CD4-positive, alpha-beta T cell treated with Interleukin-15 for 4 hours (primary cell): Measurements from ENCODE around the gene ARHGEF16.

ENCODE experiments used
- DNase-seq: peaks from one replicate; pipeline ENCODE4 v3.0.0-alpha.2; 2020; ENCODE audit warnings: low spot score

Gene ARHGEF16

GRCh38 chr1:3422638-3423037 is 31.8 kb upstream of the ARHGEF16 start:
- DNase-seq = no peak

- no peak for DNase-seq
Measured at GRCh38 chr1:3423245-3423829, 31.1 kb upstream of the ARHGEF16 start.

- DNase-seq = no peak
Measured at GRCh38 chr1:3423896-3424611, 30.4 kb upstream of the ARHGEF16 start.

- DNase-seq = no peak
Measured at GRCh38 chr1:3425486-3426215, 28.8 kb upstream of the ARHGEF16 start.

GRCh38 chr1:3426956-3427535 is 27.4 kb upstream of the ARHGEF16 start:
- no peak for DNase-seq

- no peak for DNase-seq
Measured at GRCh38 chr1:3427711-3428704, 26.5 kb upstream of the ARHGEF16 start.

- DNase-seq = no peak
Measured at GRCh38 chr1:3428899-3429298, 25.6 kb upstream of the ARHGEF16 start.

- no peak for DNase-seq
Measured at GRCh38 chr1:3429320-3429719, 25.1 kb upstream of the ARHGEF16 start.

- no peak for DNase-seq
Measured at GRCh38 chr1:3429766-3430165, 24.7 kb upstream of the ARHGEF16 start.

- DNase-seq = no peak
Measured at GRCh38 chr1:3430406-3430805, 24.1 kb upstream of the ARHGEF16 start.

- DNase-seq = no peak
Measured at GRCh38 chr1:3430820-3431219, 23.6 kb upstream of the ARHGEF16 start.

GRCh38 chr1:3431266-3431665 is 23.2 kb upstream of the ARHGEF16 start:
- no peak for DNase-seq

GRCh38 chr1:3431686-3432085 is 22.8 kb upstream of the ARHGEF16 start:
- no peak for DNase-seq

- DNase-seq = no peak
Measured at GRCh38 chr1:3432306-3432705, 22.2 kb upstream of the ARHGEF16 start.

GRCh38 chr1:3433076-3433475 is 21.4 kb upstream of the ARHGEF16 start:
- DNase-seq = no peak

GRCh38 chr1:3433596-3434320 is 20.7 kb upstream of the ARHGEF16 start:
- DNase-seq = no peak

- no peak for DNase-seq
Measured at GRCh38 chr1:3434406-3435110, 19.9 kb upstream of the ARHGEF16 start.

GRCh38 chr1:3435666-3436065 is 18.8 kb upstream of the ARHGEF16 start:
- no peak for DNase-seq

GRCh38 chr1:3436451-3436850 is 18.0 kb upstream of the ARHGEF16 start:
- no peak for DNase-seq

- no peak for DNase-seq
Measured at GRCh38 chr1:3436901-3437300, 17.6 kb upstream of the ARHGEF16 start.
